Activated CD4-positive, alpha-beta T cell treated with anti-CD3 and anti-CD28 coated beads for 36 hours (primary cell): ENCODE data around the gene SMIM29. TPM values are rescaled to one million over a fixed set of nuclear protein-coding genes. Genes with fewer than 3 reads are reported as not detected.
"Not testable (repeated sequence)": the region's sequence is repeated elsewhere in the genome, so short reads cannot be mapped to it uniquely, and the experiment has no call there.

Source experiments
- ATAC-seq: fragments of 200-7000 bp; cut with Tn5 transposase; one replicate; pipeline ENCODE4 v1.10.0; 2021; ENCODE audit warnings: mild to moderate bottlenecking, moderate library complexity
- CTCF ChIA-PET: fragments of 350-600 bp; sonication (Branson Sonifier 250); formaldehyde crosslinking; loops from one replicate; lab custom pipeline; 2021; ENCODE audit warnings: antibody characterized with exemption; lab: Charles Lee
- POLR2A ChIA-PET: fragments of 350-600 bp; sonication (Branson Sonifier 250); formaldehyde crosslinking; loops from one replicate; lab custom pipeline; 2021; ENCODE audit warnings: antibody characterized with exemption, inconsistent platforms; lab: Charles Lee
- DNase-seq: peaks from one replicate; pipeline ENCODE4 v3.0.0-alpha.2; 2020
- H3K27ac Mint-ChIP-seq: one replicate; pipeline ENCODE4 v1.8.0; 2021; ENCODE audit warnings: mixed read lengths
- H3K27me3 Mint-ChIP-seq: one replicate; pipeline ENCODE4 v1.8.0; 2021; ENCODE audit warnings: mixed read lengths
- H3K36me3 Mint-ChIP-seq: one replicate; pipeline ENCODE4 v1.8.0; 2021; ENCODE audit warnings: low read depth, mixed read lengths
- H3K4me1 Mint-ChIP-seq: one replicate; pipeline ENCODE4 v1.8.0; 2021; ENCODE audit warnings: mixed read lengths
- H3K4me3 Mint-ChIP-seq: one replicate; pipeline ENCODE4 v1.8.0; 2021; ENCODE audit warnings: mild to moderate bottlenecking, moderate library complexity, mixed read lengths
- H3K9me3 Mint-ChIP-seq: one replicate; pipeline ENCODE4 v1.8.0; 2021; ENCODE audit warnings: low read depth, mixed read lengths
- intact Hi-C, 2 experiments: fragments of 100-400 bp; cut with DNase I in 1 of 2; cut with micrococcal nuclease in 1 of 2; formaldehyde crosslinking; loops; one replicate each; pipeline versions ENCODE4 v1.14.2 to v1.15.1; 2022 to 2024; cut with DNase I, micrococcal nuclease
- total RNA-seq, 2 experiments: library from RNA; stranded (reverse); gene quantifications; one replicate each; pipeline ENCODE4 v1.2.3, GENCODE V29; 2021

Gene SMIM29
- total RNA-seq, 2 experiments from 2014 or later = 15.8 to 16.3 TPM

DNA sequence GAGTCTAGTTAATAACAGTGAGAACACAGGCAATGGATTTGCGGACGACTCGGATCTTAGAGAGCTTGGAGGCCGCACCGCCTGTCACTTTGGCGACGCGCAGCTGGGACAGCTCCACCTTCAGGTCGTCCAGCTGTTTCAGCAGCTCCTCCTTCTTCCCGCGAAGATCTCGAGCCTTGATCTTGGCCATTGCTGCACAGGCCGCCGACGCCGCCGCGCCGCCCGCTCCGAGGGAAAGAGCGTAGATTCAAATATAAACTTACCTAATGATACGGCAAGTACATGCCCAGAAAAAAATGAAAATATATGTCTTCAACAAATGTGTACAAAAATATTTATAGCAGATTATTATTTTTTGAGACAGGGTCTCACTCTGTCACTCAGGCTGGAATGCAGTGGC, 14.7 kb upstream of the SMIM29 start:
- intact Hi-C loops, H3K36me3 Mint-ChIP-seq, H3K4me1 Mint-ChIP-seq, H3K27me3 Mint-ChIP-seq, H3K9me3 Mint-ChIP-seq, CTCF ChIA-PET, POLR2A ChIA-PET, DNase-seq, H3K27ac Mint-ChIP-seq, H3K4me3 Mint-ChIP-seq, ATAC-seq: not testable (repeated sequence)

- DNase-seq = no peak
- H3K27ac Mint-ChIP-seq = no peak overlapping the region
- intact Hi-C loops = no loop called here
- POLR2A ChIA-PET = no interaction called here
- no peaks in the 10 kb centered on the region for H3K27me3 Mint-ChIP-seq
- H3K4me1 Mint-ChIP-seq = no peaks in the 10 kb centered on the region
- no peak overlapping the region for H3K4me3 Mint-ChIP-seq
- ATAC-seq = no peak
- H3K9me3 Mint-ChIP-seq = peaks cover 6% of the 10 kb centered on the region
- CTCF ChIA-PET = interaction anchor here (1.3 kb wide), 2 partner anchors 59 to 763 kb away, joined by 3 to 4 read pairs; no protein-coding TSS in a partner anchor
- peaks cover 1% of the 10 kb centered on the region for H3K36me3 Mint-ChIP-seq
These were observed 11.9 kb upstream of the SMIM29 start for GRCh38 chr6:34260576-34261267.

- H3K4me3 Mint-ChIP-seq = no peak overlapping the region
- ATAC-seq (no peak), DNase-seq (no peak)
- H3K36me3 Mint-ChIP-seq = peaks cover 1% of the 10 kb centered on the region
- ChIA-PET CTCF (interaction anchor here (0.6 to 1.3 kb wide), 3 partner anchors 58 to 764 kb away, joined by 3 to 4 read pairs (median 4); no protein-coding TSS in a partner anchor), POLR2A (no interaction called here)
- H3K4me1 Mint-ChIP-seq = no peaks in the 10 kb centered on the region
- H3K9me3 Mint-ChIP-seq = peaks cover 6% of the 10 kb centered on the region
- no peaks in the 10 kb centered on the region for H3K27me3 Mint-ChIP-seq
- intact Hi-C loops = no loop called here
- H3K27ac Mint-ChIP-seq = no peak overlapping the region
These were observed 10.8 kb upstream of the SMIM29 start for GRCh38 chr6:34259529-34260069.

GRCh38 chr6:34252395-34252794, 3.6 kb upstream of the SMIM29 start:
- H3K27me3 Mint-ChIP-seq, DNase-seq, ATAC-seq, POLR2A ChIA-PET, H3K36me3 Mint-ChIP-seq, H3K27ac Mint-ChIP-seq, H3K9me3 Mint-ChIP-seq, intact Hi-C loops, H3K4me3 Mint-ChIP-seq: not testable (repeated sequence)
- H3K4me1 Mint-ChIP-seq = peaks cover 10% of the 10 kb centered on the region
- CTCF ChIA-PET = interaction anchor here (0.6 kb wide), 1 partner anchor 80 kb away, joined by 3 read pairs; no protein-coding TSS in a partner anchor

- POLR2A ChIA-PET = interaction anchor here (0.8 to 1.9 kb wide), 5 partner anchors 13 to 176 kb away, joined by 4 to 9 read pairs (median 5); partner anchors contain the start of genes HMGA1 and RPS10
- intact Hi-C loops = loop anchor here (1.0 to 5.0 kb wide), 14 partner anchors 13 to 507 kb away; partner anchors contain the start of genes NUDT3 (in 2 of the 2), RPS10 (in 2 of the 2), HMGA1 (in 1 of the 2) and ILRUN (in 1 of the 2)
- Mint-ChIP-seq H3K36me3 (peaks cover 15% of the 10 kb centered on the region), H3K27me3 (no peaks in the 10 kb centered on the region), H3K27ac (peak overlapping the region; percentile 85), H3K4me1 (peaks cover 36% of the 10 kb centered on the region), H3K4me3 (peak overlapping the region; percentile 76), H3K9me3 (no peaks in the 10 kb centered on the region)
- CTCF ChIA-PET = interaction anchor here (0.5 to 5.1 kb wide), 18 partner anchors 9 to 359 kb away, joined by 3 to 34 read pairs (median 3); partner anchors contain the start of gene HMGA1
- ATAC-seq = peak; percentile 34
- no peak for DNase-seq
These were observed 859 bp upstream of the SMIM29 start for GRCh38 chr6:34249469-34250261.

DNA sequence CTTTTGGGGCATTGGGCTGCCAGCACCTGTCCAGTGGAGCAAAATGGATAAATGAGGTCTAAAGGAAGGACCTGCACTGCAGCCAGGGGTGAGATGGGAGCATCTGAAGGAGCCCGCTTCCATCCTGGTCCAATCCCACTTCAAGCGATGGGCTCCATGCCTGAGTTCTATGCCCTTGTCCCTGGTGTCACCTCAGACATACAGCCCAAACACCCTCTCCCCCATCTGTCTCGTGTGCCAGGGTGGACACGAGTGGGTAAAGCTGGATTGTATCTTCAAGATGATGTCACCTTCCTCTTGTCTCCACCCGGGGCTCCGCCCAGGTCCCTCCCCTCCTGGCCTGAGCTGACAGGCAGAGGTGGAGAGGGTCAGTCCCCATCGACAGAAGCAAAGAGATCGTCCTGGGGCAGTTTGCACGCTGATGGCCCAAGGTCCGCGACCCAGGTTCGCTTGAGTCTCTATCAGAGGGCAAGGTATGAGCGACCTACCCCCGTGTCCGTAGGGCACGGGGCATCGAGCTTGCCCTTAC, 544 bp downstream of the SMIM29 start:
- ChIA-PET POLR2A (interaction anchor here (0.6 to 1.9 kb wide), 5 partner anchors 12 to 171 kb away, joined by 3 to 9 read pairs (median 5); partner anchors contain the start of gene HMGA1), CTCF (interaction anchor here (0.6 to 5.1 kb wide), 8 partner anchors 19 to 966 kb away, joined by 3 to 34 read pairs (median 7); no protein-coding TSS in a partner anchor)
- no peak for ATAC-seq
- DNase-seq = peak; percentile 71
- no peaks in the 10 kb centered on the region for H3K27me3 Mint-ChIP-seq
- H3K36me3 Mint-ChIP-seq = peaks cover 25% of the 10 kb centered on the region
- H3K9me3 Mint-ChIP-seq = no peaks in the 10 kb centered on the region
- H3K4me1 Mint-ChIP-seq = peaks cover 50% of the 10 kb centered on the region
- peak overlapping the region; percentile 76 for H3K4me3 Mint-ChIP-seq
- H3K27ac Mint-ChIP-seq = peak overlapping the region; percentile 80
- intact Hi-C loops = loop anchor here (1.0 to 5.0 kb wide), 5 partner anchors 52 to 361 kb away; no protein-coding TSS in a partner anchor

DNA sequence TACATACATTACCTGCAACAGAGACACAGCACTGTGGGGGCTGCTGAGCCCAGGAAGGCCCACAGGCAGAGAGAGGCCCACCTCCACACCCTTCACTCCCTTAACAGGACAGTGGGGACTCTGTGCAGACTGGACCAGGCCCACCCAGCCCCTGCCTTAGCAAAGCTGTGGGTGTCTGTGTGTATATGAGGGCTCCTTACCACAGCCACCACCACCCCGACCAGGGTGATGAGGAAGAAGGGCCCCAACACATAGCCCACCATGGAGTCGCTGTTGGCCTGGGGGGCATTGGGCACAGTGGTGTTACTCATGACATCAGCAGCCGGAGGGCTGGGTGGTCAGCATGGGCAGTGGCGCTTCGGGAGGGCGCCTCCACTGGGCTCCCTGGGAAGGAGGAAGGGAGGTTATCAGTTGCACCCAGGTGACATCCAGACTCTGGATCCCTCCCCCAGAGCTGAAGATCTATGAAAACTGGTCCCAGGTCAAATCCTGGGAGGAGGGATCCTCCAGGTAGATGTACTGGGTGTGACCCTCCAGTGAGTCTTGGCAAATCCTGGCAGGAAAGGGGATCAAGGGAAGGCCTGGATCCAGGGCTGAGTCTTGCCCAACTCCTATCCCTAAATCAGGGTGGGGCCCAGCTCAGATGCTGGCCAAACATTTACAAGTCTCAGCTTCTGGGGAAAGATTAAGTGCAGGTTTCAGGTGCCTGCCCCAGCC, 1.2 kb downstream of the SMIM29 start:
- intact Hi-C loops = loop anchor here (1.0 to 5.0 kb wide), 5 partner anchors 51 to 361 kb away; no protein-coding TSS in a partner anchor
- Mint-ChIP-seq H3K27me3 (no peaks in the 10 kb centered on the region), H3K36me3 (peaks cover 32% of the 10 kb centered on the region), H3K9me3 (no peaks in the 10 kb centered on the region), H3K4me3 (peak overlapping the region; percentile 76), H3K27ac (peak overlapping the region; percentile 80), H3K4me1 (peaks cover 56% of the 10 kb centered on the region)
- ATAC-seq (no peak), DNase-seq (no peak)
- ChIA-PET CTCF (interaction anchor here (0.6 to 5.1 kb wide), 8 partner anchors 19 to 967 kb away, joined by 3 to 34 read pairs (median 4); no protein-coding TSS in a partner anchor), POLR2A (interaction anchor here (0.6 to 1.8 kb wide), 3 partner anchors 24 to 172 kb away, joined by 3 to 5 read pairs (median 3); no protein-coding TSS in a partner anchor)

DNA sequence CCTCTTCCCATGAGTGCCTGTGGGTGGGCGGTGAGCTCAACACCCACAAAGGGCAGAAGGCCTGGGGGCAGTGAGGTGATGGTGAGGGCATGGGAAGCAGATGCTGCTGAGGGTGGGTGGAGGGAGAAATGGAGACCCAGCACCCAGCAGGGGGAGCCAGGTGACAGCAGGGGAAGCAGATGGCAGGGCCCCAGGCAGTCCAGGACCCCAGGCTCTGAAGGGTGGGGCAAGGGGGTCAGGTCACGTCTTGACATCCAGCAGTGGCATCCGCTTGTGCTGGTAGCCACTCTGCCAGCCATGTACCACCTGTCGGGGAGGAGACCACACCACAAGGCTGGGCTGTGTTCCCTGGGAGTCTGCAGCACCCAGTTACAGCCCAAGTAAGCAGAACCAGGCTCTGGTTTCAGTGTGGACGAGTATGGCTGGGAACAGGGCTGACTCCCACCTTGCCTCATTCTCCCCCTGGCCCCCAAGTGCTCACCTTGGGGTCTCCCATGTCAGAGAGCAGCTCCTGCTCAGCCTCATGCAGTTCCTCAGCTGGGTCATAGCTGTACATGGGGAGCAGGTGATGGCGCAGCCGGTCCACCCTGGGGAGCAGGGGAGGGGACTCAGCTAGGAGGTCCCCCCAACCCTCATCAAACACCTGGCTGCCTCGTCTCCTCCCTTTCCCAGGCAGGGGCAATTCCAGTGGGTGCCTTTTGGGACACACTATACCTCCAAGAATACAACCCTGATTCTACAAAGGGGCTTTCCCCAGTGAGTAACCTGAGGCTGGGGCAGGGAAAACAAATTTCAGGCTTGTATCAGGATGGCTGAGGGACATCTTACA, 2.0 kb downstream of the SMIM29 start:
- H3K9me3 Mint-ChIP-seq = no peaks in the 10 kb centered on the region
- intact Hi-C loops = loop anchor here in 1 of 2 experiments (5.0 kb wide), 1 partner anchor 171 kb away; no protein-coding TSS in a partner anchor
- H3K4me1 Mint-ChIP-seq = peaks cover 64% of the 10 kb centered on the region
- ChIA-PET POLR2A (no interaction called here), CTCF (interaction anchor here (0.6 to 5.1 kb wide), 3 partner anchors 50 to 715 kb away, joined by 3 to 34 read pairs (median 11); no protein-coding TSS in a partner anchor)
- DNase-seq (peak; percentile 78), ATAC-seq (peak; percentile 8)
- peaks cover 40% of the 10 kb centered on the region for H3K36me3 Mint-ChIP-seq
- peak overlapping the region; percentile 80 for H3K27ac Mint-ChIP-seq
- peak overlapping the region; percentile 15 for H3K4me3 Mint-ChIP-seq
- no peaks in the 10 kb centered on the region for H3K27me3 Mint-ChIP-seq

- H3K27me3 Mint-ChIP-seq = no peaks in the 10 kb centered on the region
- peaks cover 46% of the 10 kb centered on the region for H3K36me3 Mint-ChIP-seq
- POLR2A ChIA-PET = no interaction called here
- no peak overlapping the region for H3K27ac Mint-ChIP-seq
- no peak overlapping the region for H3K4me3 Mint-ChIP-seq
- intact Hi-C loops = loop anchor here in 1 of 2 experiments (5.0 kb wide), 1 partner anchor 171 kb away; no protein-coding TSS in a partner anchor
- H3K9me3 Mint-ChIP-seq = no peaks in the 10 kb centered on the region
- CTCF ChIA-PET = interaction anchor here (5.1 kb wide), 1 partner anchor 169 kb away, joined by 34 read pairs; no protein-coding TSS in a partner anchor
- H3K4me1 Mint-ChIP-seq = peaks cover 70% of the 10 kb centered on the region
- DNase-seq (no peak), ATAC-seq (no peak)
These were observed 2.6 kb downstream of the SMIM29 start for GRCh38 chr6:34246249-34246562.
